D721Med (cell line): ENCODE data around the gene AP4E1.
"Not testable (repeated sequence)": the region's sequence is repeated elsewhere in the genome, so short reads cannot be mapped to it uniquely, and the experiment has no call there.

ENCODE experiments used
- DNase-seq: peaks from one replicate; pipeline ENCODE4 v3.0.0; 2011; ENCODE audit warnings: low spot score; ENCODE audit not compliant: insufficient read length
- FAIRE-seq: peaks from 2 replicates; lab custom pipeline; 2011; peaks lifted over from hg19 to GRCh38; lab: Jason Lieb, UNC
- CTCF ChIP-seq: IDR thresholded peaks from 2 replicates; pipeline ENCODE4 v1.5.1; 2012; ENCODE audit warnings: mild to moderate bottlenecking, control low read depth; ENCODE audit not compliant: insufficient read depth; ENCODE audit errors: missing control alignments

The AP4E1 gene

GRCh38 chr15:50888054-50888453 lies 20.4 kb upstream of the AP4E1 start:
- FAIRE-seq (no peak), DNase-seq (no peak)
- TF ChIP-seq CTCF = no peak

GRCh38 chr15:50889589-50889988 lies 18.9 kb upstream of the AP4E1 start:
- FAIRE-seq (no peak), DNase-seq (no peak)
- no peak for TF ChIP-seq CTCF

GRCh38 chr15:50890751-50891150 lies 17.7 kb upstream of the AP4E1 start:
- DNase-seq = no peak
- no peak for TF ChIP-seq CTCF
- no peak for FAIRE-seq

- FAIRE-seq (no peak), DNase-seq (no peak)
- no peak for TF ChIP-seq CTCF
Observed at GRCh38 chr15:50891159-50891558, 17.3 kb upstream of the AP4E1 start.

GRCh38 chr15:50893976-50894375 lies 14.5 kb upstream of the AP4E1 start:
- FAIRE-seq = no peak

GRCh38 chr15:50901390-50901789 lies 7.1 kb upstream of the AP4E1 start:
- FAIRE-seq, DNase-seq: not testable (repeated sequence)

More at GRCh38 chr15:50893976-50894375, 14.5 kb upstream of the AP4E1 start:
- DNase-seq = no peak
- TF ChIP-seq CTCF = no peak

- DNase-seq (no peak), FAIRE-seq (no peak)
- no peak for TF ChIP-seq CTCF
Observed at GRCh38 chr15:50904211-50904610, 4.3 kb upstream of the AP4E1 start.

- no peak for FAIRE-seq
- no peak for DNase-seq
- TF ChIP-seq CTCF = no peak
Observed at GRCh38 chr15:50905055-50905454, 3.4 kb upstream of the AP4E1 start.
